NCI-H2107 treated with DMSO at 0.1 percent for 48 hours (cell line): ENCODE results near the gene DAAM1.

Experiments
- DNase-seq: peaks from one replicate; lab custom pipeline; 2025; ENCODE audit not compliant: unreplicated experiment; lab: John Stamatoyannopoulos, UW

Gene DAAM1

GRCh38 chr14:59187118-59187517 lies 1.3 kb upstream of the DAAM1 start:
- no peak for DNase-seq

GRCh38 chr14:59187802-59188460 lies 536 bp upstream of the DAAM1 start:
- peak; percentile 85 for DNase-seq

- peak; percentile 64 for DNase-seq
Observed at GRCh38 chr14:59189091-59189785, 771 bp downstream of the DAAM1 start.

GRCh38 chr14:59189786-59190368 lies 1.4 kb downstream of the DAAM1 start:
- peak; percentile 98 for DNase-seq

- peak; percentile 75 for DNase-seq
Observed at GRCh38 chr14:59190372-59190771, 1.9 kb downstream of the DAAM1 start.

GRCh38 chr14:59195912-59196311 lies 7.4 kb downstream of the DAAM1 start:
- no peak for DNase-seq

GRCh38 chr14:59197695-59198262 lies 9.3 kb downstream of the DAAM1 start:
- DNase-seq, result no peak

GRCh38 chr14:59199205-59199604 lies 10.7 kb downstream of the DAAM1 start:
- no peak for DNase-seq

- DNase-seq, result no peak
Observed at GRCh38 chr14:59199614-59200013, 11.1 kb downstream of the DAAM1 start.

GRCh38 chr14:59200195-59200594 lies 11.7 kb downstream of the DAAM1 start:
- DNase-seq, result no peak

GRCh38 chr14:59202031-59202430 lies 13.6 kb downstream of the DAAM1 start:
- no peak for DNase-seq

- no peak for DNase-seq
Observed at GRCh38 chr14:59204305-59204704, 15.8 kb downstream of the DAAM1 start.

GRCh38 chr14:59206892-59207291 lies 18.4 kb downstream of the DAAM1 start:
- no peak for DNase-seq

- no peak for DNase-seq
Observed at GRCh38 chr14:59207506-59207933, 19.1 kb downstream of the DAAM1 start.

- DNase-seq, result no peak
Observed at GRCh38 chr14:59208224-59208814, 19.9 kb downstream of the DAAM1 start.

- DNase-seq, result no peak
Observed at GRCh38 chr14:59208954-59209353, 20.5 kb downstream of the DAAM1 start.

- DNase-seq, result no peak
Observed at GRCh38 chr14:59210621-59211020, 22.2 kb downstream of the DAAM1 start.

- peak; percentile 95 for DNase-seq
Observed at GRCh38 chr14:59213368-59214315, 25.2 kb downstream of the DAAM1 start.

- no peak for DNase-seq
Observed at GRCh38 chr14:59214702-59215302, 26.3 kb downstream of the DAAM1 start.

GRCh38 chr14:59215322-59215721 lies 26.9 kb downstream of the DAAM1 start:
- DNase-seq, result no peak
